ENCODE results near the gene CADM1.

DNA sequence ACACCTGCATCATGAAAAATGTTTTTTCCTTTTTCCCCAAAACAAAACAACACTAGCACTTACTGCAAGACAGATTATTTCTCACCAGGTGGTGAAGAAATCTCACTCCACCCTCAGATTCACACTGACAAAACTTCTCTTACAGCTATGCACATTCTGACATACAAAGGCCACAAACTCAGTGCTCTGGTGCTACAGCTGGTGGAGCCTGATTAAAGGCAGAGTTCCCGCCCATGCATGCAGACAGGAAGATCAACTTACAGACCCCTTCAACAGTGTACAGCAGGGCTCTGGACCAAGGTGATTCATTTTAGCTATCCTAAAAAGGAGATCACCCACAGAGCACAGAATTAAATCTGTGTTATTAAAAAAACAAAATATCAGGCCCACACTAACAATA lies 112.6 kb downstream of the CADM1 start:
- TF ChIP-seq SIN3A (IDR thresholded peaks at IDR 0.05; ENCODE audit: borderline replicate concordance, insufficient read depth, low read length) = no peak
- no peak for TF ChIP-seq POLR2AphosphoS5 (IDR thresholded peaks at IDR 0.05; ENCODE audit: low read depth, low read length)
- no peak for TF ChIP-seq REST (IDR thresholded peaks at IDR 0.05; ENCODE audit: insufficient read depth in 1 of 2, low read depth in 2 of 2, low read length in 2 of 2)
- TF ChIP-seq TAF1 (IDR thresholded peaks at IDR 0.05; ENCODE audit: borderline replicate concordance, insufficient read depth, low read length) = no peak
- no peak for TF ChIP-seq FOXP2 (optimal IDR thresholded peaks at IDR 0.05; ENCODE audit: borderline replicate concordance, extremely low read depth, extremely low read length, insufficient read depth)

Data from PFSK-1 (cell line).